ENCODE results near the gene FGF14. TPM values are rescaled to one million over a fixed set of nuclear protein-coding genes. Genes with fewer than 3 reads are reported as not detected.

Gene FGF14
- total RNA-seq, 3 donors from 2014 or later (not counting 1 experiment from before 2014, with no cell fraction given): not detected

DNA sequence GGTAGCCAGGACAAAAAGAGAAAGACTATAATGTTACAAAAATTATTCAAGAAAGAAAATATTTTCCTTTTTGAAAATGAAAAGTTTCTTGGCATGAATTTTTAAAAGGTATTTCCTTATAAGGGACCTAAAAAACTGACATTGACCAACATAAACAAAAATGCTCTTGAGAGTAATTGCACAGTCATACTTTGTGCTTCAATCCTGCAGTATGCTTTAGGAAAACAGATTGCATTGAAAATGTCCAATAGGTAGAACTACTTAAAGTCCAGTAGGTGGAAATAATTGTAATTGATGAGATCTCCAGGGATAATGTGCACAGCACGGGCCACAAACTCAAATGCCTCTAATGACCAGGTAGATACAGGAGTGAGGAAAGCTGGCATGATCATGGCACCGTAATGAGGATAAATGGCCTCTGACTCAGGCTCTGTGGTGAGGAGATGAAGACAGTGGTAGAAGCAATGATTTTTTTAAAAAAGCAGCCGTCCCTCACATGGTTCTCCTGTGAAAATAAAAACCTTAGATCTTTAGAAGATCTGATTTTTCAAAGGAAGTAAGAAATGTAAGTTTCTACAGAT is 671.3 kb downstream of the FGF14 start:
- ATAC-seq: no peak
- TF ChIP-seq CTCF (IDR thresholded peaks at IDR 0.05): no peak
- Mint-ChIP-seq H3K27me3 (ENCODE audit: low read depth in 2 of 2) (no peaks in the 10 kb centered on the region), H3K4me1 (no peaks in the 10 kb centered on the region), H3K27ac (no peak overlapping the region), H3K4me3 (no peak overlapping the region), H3K36me3 (no peaks in the 10 kb centered on the region), H3K9me3 (no peaks in the 10 kb centered on the region)
- Histone ChIP-seq H3K36me3 (ENCODE audit: control insufficient read depth, insufficient read depth, low read length) (no peaks in the 10 kb centered on the region), H3K27ac (ENCODE audit: low read length) (no peak overlapping the region), H3K9me3 (ENCODE audit: control insufficient read depth, insufficient read depth, low read length) (no peaks in the 10 kb centered on the region), H3K4me3 (ENCODE audit: low read length) (no peak overlapping the region), H3K4me1 (ENCODE audit: control insufficient read depth, insufficient read depth, low read length) (no peaks in the 10 kb centered on the region), H3K27me3 (ENCODE audit: control insufficient read depth, insufficient read depth, low read length) (no peaks in the 10 kb centered on the region)
- no peak for DNase-seq
- WGBS (ENCODE audit: insufficient coverage): 88% methylated on average over 2 of the region's 3 CpGs
- intact Hi-C loops (cut with micrococcal nuclease): no loop called here

DNA sequence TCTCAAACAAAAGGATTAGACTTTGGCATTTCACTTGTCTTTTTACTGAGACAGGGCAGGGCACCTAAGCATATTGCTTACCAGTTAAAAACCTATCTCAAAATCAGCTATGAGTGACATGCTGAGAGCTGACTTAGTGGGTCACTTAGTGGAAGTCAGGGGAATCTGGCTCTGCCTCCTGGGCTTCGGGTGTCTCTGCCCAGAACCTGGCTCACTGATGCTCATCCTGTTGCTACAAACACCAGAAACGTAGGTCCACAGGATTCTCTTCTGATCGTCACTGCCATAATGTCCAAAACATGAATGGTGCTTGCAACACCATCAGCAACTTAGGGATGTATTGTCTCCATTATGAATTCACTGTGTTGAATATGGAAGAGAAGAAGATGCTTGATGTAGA is 673.2 kb downstream of the FGF14 start:
- ATAC-seq (no peak), DNase-seq (no peak)
- no peak for TF ChIP-seq CTCF (IDR thresholded peaks at IDR 0.05)
- no peaks in the 10 kb centered on the region for H3K4me1 Mint-ChIP-seq
- H3K36me3 Mint-ChIP-seq: no peaks in the 10 kb centered on the region
- H3K27me3 ChIP-seq (ENCODE audit: control insufficient read depth, insufficient read depth, low read length): no peaks in the 10 kb centered on the region
- no peak overlapping the region for H3K27ac Mint-ChIP-seq
- H3K9me3 ChIP-seq (ENCODE audit: control insufficient read depth, insufficient read depth, low read length): no peaks in the 10 kb centered on the region
- 84% methylated on average over 3 of the region's 3 CpGs for WGBS (ENCODE audit: insufficient coverage)
- no peak overlapping the region for H3K27ac ChIP-seq (ENCODE audit: low read length)
- H3K4me3 Mint-ChIP-seq: no peak overlapping the region
- intact Hi-C loops (cut with micrococcal nuclease): no loop called here
- no peaks in the 10 kb centered on the region for H3K4me1 ChIP-seq (ENCODE audit: control insufficient read depth, insufficient read depth, low read length)
- H3K27me3 Mint-ChIP-seq (ENCODE audit: low read depth in 2 of 2): no peaks in the 10 kb centered on the region
- H3K9me3 Mint-ChIP-seq: no peaks in the 10 kb centered on the region
- H3K36me3 ChIP-seq (ENCODE audit: control insufficient read depth, insufficient read depth, low read length): no peaks in the 10 kb centered on the region
- no peak overlapping the region for H3K4me3 ChIP-seq (ENCODE audit: low read length)

DNA sequence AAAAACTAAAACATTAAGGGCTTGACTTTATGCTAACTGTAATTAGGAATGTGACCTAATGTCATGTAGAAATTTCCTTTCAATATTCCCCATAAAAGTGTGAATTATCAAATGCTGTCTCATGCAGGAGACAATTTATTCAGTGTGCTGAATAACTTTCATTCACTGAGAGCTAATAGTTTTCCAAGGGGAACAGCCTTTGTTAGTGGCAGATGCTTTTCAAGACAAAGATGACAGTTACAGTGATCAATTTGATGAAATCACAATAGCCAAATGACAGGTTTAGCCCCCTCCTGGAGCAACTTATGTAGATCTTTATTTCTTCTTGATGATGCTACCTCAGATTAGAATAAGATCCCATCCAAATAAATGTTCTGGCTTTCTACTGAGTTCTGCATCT is 673.8 kb downstream of the FGF14 start:
- intact Hi-C loops (cut with micrococcal nuclease): no loop called here
- Mint-ChIP-seq H3K4me1 (no peaks in the 10 kb centered on the region), H3K27ac (no peak overlapping the region), H3K9me3 (no peaks in the 10 kb centered on the region), H3K27me3 (ENCODE audit: low read depth in 2 of 2) (no peaks in the 10 kb centered on the region), H3K4me3 (no peak overlapping the region), H3K36me3 (no peaks in the 10 kb centered on the region)
- no peak for TF ChIP-seq CTCF (IDR thresholded peaks at IDR 0.05)
- Histone ChIP-seq H3K4me3 (ENCODE audit: low read length) (no peak overlapping the region), H3K4me1 (ENCODE audit: control insufficient read depth, insufficient read depth, low read length) (no peaks in the 10 kb centered on the region), H3K27me3 (ENCODE audit: control insufficient read depth, insufficient read depth, low read length) (no peaks in the 10 kb centered on the region), H3K9me3 (ENCODE audit: control insufficient read depth, insufficient read depth, low read length) (no peaks in the 10 kb centered on the region), H3K27ac (ENCODE audit: low read length) (no peak overlapping the region), H3K36me3 (ENCODE audit: control insufficient read depth, insufficient read depth, low read length) (no peaks in the 10 kb centered on the region)
- DNase-seq (no peak), ATAC-seq (no peak)

DNA sequence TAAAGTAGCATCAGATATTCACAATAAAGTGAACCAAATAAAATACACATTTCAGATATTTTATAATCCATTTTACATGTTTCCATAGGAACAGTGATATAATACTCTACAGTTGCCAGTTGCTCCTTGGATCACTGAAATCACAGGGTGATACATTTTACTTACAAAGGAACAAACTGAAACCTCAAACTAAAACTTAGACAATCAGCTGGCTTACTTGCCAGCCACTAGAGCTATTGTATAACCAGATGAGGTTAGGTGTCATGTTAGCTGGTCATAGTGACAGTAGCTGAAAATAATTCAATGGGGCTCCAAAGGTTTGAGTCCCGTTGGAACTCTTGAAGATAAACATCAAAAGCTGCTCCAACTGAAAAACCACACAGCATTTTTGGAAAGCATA is 674.7 kb downstream of the FGF14 start:
- no peak for ATAC-seq
- no peaks in the 10 kb centered on the region for H3K27me3 Mint-ChIP-seq (ENCODE audit: low read depth in 2 of 2)
- Histone ChIP-seq H3K4me1 (ENCODE audit: control insufficient read depth, insufficient read depth, low read length) (no peaks in the 10 kb centered on the region), H3K27ac (ENCODE audit: low read length) (no peak overlapping the region), H3K36me3 (ENCODE audit: control insufficient read depth, insufficient read depth, low read length) (no peaks in the 10 kb centered on the region), H3K27me3 (ENCODE audit: control insufficient read depth, insufficient read depth, low read length) (no peaks in the 10 kb centered on the region), H3K9me3 (ENCODE audit: control insufficient read depth, insufficient read depth, low read length) (no peaks in the 10 kb centered on the region), H3K4me3 (ENCODE audit: low read length) (no peak overlapping the region)
- DNase-seq: no peak
- H3K4me1 Mint-ChIP-seq: no peaks in the 10 kb centered on the region
- H3K36me3 Mint-ChIP-seq: no peaks in the 10 kb centered on the region
- H3K9me3 Mint-ChIP-seq: no peaks in the 10 kb centered on the region
- intact Hi-C loops (cut with micrococcal nuclease): no loop called here
- no peak for TF ChIP-seq CTCF (IDR thresholded peaks at IDR 0.05)
- H3K4me3 Mint-ChIP-seq: no peak overlapping the region
- no peak overlapping the region for H3K27ac Mint-ChIP-seq
- WGBS (ENCODE audit: insufficient coverage): 50% methylated on average over 1 of the region's 1 CpG

Data from natural killer cell (primary cell).